Measurements from ENCODE around the gene IFIT1. TPM values are rescaled to one million over a fixed set of nuclear protein-coding genes. Genes with fewer than 3 reads are reported as not detected.
A peak's percentile ranks its signal among the peaks of the same experiment; 100 is the strongest.

The IFIT1 gene, protein sequence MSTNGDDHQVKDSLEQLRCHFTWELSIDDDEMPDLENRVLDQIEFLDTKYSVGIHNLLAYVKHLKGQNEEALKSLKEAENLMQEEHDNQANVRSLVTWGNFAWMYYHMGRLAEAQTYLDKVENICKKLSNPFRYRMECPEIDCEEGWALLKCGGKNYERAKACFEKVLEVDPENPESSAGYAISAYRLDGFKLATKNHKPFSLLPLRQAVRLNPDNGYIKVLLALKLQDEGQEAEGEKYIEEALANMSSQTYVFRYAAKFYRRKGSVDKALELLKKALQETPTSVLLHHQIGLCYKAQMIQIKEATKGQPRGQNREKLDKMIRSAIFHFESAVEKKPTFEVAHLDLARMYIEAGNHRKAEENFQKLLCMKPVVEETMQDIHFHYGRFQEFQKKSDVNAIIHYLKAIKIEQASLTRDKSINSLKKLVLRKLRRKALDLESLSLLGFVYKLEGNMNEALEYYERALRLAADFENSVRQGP
- total RNA-seq = 1 to 10 TPM; 6.1 to 6.3 TPM

DNA sequence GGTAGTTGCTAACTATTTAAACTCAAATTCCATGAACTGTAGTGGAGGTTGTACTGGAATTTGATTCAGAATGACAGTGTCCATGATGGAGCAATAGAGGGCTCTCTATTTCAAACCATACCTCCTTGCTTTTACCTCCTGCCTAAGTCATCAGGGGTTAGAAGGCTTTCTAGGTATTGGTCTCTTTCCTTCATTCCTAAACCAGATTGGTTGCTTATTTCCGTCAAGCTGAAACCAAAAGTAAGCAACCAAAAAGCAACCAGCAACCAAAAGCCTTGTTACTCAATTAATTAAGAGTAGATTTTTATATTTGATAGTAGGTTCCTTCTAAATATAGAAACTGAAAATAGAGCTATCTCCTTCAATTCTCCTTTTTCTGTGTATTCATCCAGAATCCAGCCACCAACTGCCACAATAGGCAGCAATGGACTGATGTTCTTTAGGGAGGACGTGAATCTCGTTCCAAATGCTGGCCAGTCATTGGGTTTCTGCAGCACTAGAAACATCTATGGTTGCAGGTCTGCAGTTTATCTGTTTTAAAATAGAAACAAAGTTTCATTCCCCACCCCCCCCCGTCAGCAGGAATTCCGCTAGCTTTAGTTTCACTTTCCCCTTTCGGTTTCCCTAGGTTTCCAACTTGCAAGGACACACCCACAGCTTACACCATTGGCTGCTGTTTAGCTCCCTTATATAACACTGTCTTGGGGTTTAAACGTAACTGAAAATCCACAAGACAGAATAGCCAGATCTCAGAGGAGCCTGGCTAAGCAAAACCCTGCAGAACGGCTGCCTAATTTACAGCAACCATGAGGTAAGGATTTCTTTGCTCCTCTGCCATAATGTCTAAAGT is at the start of gene IFIT1:
TSS of gene IFIT1 (plus strand) at position 717 of the 850 bp plus-strand sequence. CDS start at position 807, 90 bp downstream.
- TF ChIP-seq, protein P1, sequence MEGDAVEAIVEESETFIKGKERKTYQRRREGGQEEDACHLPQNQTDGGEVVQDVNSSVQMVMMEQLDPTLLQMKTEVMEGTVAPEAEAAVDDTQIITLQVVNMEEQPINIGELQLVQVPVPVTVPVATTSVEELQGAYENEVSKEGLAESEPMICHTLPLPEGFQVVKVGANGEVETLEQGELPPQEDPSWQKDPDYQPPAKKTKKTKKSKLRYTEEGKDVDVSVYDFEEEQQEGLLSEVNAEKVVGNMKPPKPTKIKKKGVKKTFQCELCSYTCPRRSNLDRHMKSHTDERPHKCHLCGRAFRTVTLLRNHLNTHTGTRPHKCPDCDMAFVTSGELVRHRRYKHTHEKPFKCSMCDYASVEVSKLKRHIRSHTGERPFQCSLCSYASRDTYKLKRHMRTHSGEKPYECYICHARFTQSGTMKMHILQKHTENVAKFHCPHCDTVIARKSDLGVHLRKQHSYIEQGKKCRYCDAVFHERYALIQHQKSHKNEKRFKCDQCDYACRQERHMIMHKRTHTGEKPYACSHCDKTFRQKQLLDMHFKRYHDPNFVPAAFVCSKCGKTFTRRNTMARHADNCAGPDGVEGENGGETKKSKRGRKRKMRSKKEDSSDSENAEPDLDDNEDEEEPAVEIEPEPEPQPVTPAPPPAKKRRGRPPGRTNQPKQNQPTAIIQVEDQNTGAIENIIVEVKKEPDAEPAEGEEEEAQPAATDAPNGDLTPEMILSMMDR (IDR thresholded peaks at IDR 0.05) = no peak
- Mint-ChIP-seq H3K27me3 (no peaks in the 10 kb centered on the region), H3K27ac (peak within 1 kb of the TSS; percentile 84), H3K4me1 (ENCODE audit: low read depth) (peaks cover 21% of the 10 kb centered on the region), H3K36me3 (ENCODE audit: low read depth) (peaks cover 2% of the 10 kb centered on the region), H3K9me3 (peaks cover 3% of the 10 kb centered on the region), H3K4me3 (peak within 1 kb of the TSS; percentile 73)
- ChIA-PET CTCF (interaction anchor here (0.6 to 1.9 kb wide), 9 partner anchors 10 to 194 kb away, joined by 3 to 8 read pairs (median 3); partner anchors contain the start of gene IFIT1B), POLR2A (interaction anchor here (0.7 to 1.9 kb wide), 6 partner anchors 10 to 443 kb away, joined by 3 to 8 read pairs (median 4); partner anchors contain the start of genes IFIT3 and IFIT5)
- DNase-seq = peak; percentile 54
- ATAC-seq = peak; percentile 82
- intact Hi-C loops (cut with micrococcal nuclease) = no loop called here

DNA sequence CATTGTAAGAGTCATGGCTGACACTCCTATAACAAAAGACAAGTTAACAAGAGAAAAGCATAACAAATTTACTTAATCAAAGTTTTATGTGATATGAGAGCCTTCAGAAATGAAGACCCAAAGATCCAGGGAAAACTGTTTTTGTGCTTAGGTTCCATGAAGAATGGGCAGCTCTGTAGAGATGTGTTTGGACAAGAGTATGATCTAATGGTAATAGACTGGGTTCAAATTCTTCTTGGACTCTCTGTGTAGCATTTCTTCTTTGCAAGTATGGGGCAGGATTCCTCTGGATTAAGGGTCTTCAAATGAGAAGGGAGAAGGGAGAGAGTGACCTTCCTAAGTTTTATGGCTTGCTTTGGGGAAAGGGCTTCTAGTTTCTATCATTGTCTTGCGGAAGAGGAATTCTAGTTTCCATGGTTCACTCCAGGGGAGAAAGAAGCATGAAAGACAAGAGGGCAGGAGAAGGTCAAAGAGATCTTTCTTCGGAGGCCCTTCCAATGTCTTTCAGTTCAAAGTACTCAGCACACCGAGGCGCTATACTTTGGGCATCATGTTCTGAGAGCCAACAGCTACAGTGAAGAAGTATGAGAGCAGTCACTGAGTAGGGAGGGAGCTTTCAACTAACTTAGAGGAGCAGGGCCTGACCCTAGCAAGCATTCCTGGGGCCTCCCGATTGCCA is 49.2 kb upstream of the IFIT1 start:
- no peaks in the 10 kb centered on the region for H3K4me1 Mint-ChIP-seq (ENCODE audit: low read depth)
- ChIA-PET POLR2A (interaction anchor here (1.3 kb wide), 1 partner anchor 51 kb away, joined by 5 read pairs; no protein-coding TSS in a partner anchor), CTCF (interaction anchor here (0.8 to 1.1 kb wide), 4 partner anchors 11 to 60 kb away, joined by 3 to 5 read pairs (median 3); no protein-coding TSS in a partner anchor)
- no peaks in the 10 kb centered on the region for H3K36me3 Mint-ChIP-seq (ENCODE audit: low read depth)
- no peak for ATAC-seq
- TF ChIP-seq, protein P1 (IDR thresholded peaks at IDR 0.05) = no peak
- no peaks in the 10 kb centered on the region for H3K9me3 Mint-ChIP-seq
- peaks cover 28% of the 10 kb centered on the region for H3K27me3 Mint-ChIP-seq
- no peak for DNase-seq
- intact Hi-C loops (cut with micrococcal nuclease) = no loop called here
- no peak overlapping the region for H3K4me3 Mint-ChIP-seq
- no peak overlapping the region for H3K27ac Mint-ChIP-seq

DNA sequence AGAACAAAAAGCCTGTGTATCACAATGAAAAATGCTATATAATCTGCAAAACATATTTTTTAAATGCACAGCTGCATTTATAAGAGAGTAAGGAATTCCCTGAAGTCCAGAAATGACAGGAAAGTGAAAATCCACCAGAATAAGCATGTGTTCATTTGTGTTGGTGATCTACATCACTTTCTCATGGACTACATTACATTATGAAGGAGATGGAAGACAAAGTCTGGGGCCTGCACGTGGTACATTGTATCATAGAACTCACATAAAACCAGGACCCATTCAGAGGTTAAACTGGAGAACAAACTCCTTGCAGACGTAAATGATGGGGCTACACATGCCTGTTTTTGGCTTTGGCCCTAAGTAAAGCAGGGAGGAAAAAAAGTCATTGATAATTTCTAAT is 48.3 kb upstream of the IFIT1 start:
- H3K36me3 Mint-ChIP-seq (ENCODE audit: low read depth) = no peaks in the 10 kb centered on the region
- H3K27ac Mint-ChIP-seq = no peak overlapping the region
- intact Hi-C loops (cut with micrococcal nuclease) = no loop called here
- H3K4me3 Mint-ChIP-seq = no peak overlapping the region
- TF ChIP-seq, protein P1 (IDR thresholded peaks at IDR 0.05) = no peak
- CTCF ChIA-PET = interaction anchor here (1.0 to 1.1 kb wide), 2 partner anchors 11 to 25 kb away, joined by 3 to 5 read pairs; no protein-coding TSS in a partner anchor
- peaks cover 21% of the 10 kb centered on the region for H3K27me3 Mint-ChIP-seq
- DNase-seq = no peak
- H3K9me3 Mint-ChIP-seq = no peaks in the 10 kb centered on the region
- POLR2A ChIA-PET = no interaction called here
- H3K4me1 Mint-ChIP-seq (ENCODE audit: low read depth) = no peaks in the 10 kb centered on the region
- ATAC-seq = no peak

DNA sequence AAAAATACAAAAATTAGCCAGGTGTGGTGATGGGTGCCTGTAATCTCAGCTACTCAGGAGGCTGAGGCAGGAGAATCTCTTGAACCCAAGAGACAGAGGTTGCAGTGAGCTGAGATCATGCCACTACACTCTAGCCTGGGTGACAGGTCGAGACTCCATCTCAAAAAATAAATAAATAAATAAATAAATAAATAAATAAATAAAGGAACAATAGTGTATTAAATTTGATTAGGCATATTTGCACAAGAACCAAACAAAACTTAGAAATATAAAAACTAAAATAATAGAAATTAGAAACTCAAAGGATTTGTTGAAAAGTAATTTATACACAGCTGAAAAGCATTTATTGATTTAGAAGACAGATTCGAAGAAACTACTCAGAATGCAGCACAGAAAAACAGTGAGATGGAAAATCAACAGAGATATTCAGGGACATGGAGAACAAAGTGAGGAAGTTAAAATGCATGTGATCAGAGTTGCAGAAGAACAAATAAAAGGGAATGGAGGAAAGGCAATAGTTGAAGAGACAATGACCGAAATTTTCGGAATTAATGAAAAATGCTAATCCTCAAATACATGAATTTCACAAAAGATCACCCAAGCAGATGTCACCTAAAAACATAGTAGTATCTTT is 46.9 kb upstream of the IFIT1 start:
- Mint-ChIP-seq H3K36me3 (ENCODE audit: low read depth) (no peaks in the 10 kb centered on the region), H3K27me3 (peaks cover 28% of the 10 kb centered on the region), H3K9me3 (no peaks in the 10 kb centered on the region), H3K4me3 (no peak overlapping the region), H3K4me1 (ENCODE audit: low read depth) (peaks cover under 1% of the 10 kb centered on the region), H3K27ac (no peak overlapping the region)
- ChIA-PET POLR2A (no interaction called here), CTCF (interaction anchor here (2.9 kb wide), 1 partner anchor 24 kb away, joined by 6 read pairs; no protein-coding TSS in a partner anchor)
- ATAC-seq (no peak), DNase-seq (no peak)
- TF ChIP-seq, protein P1 (IDR thresholded peaks at IDR 0.05) = no peak
- intact Hi-C loops (cut with micrococcal nuclease) = no loop called here
